H1 (cell line): ENCODE data around the gene MYH7B. TPM values are rescaled to one million over a fixed set of nuclear protein-coding genes. Genes with fewer than 3 reads are reported as not detected.

Experiments used
- CTCF ChIP-seq, 3 experiments: IDR thresholded peaks; 1 replicate in 2 of 3; 2 replicates in 1 of 3; pipeline versions ENCODE4 v1.5.1 to v1.6.1; 2011; ENCODE audit warnings: low read length in 3 of 3, mild to moderate bottlenecking in 3 of 3, inconsistent platforms in 2 of 3, low read depth in 1 of 3, moderate library complexity in 1 of 3; ENCODE audit not compliant: insufficient read depth in 1 of 3; ENCODE audit errors: control extremely low read depth in 1 of 3
- FOSL1 ChIP-seq: IDR thresholded peaks from 2 replicates; pipeline ENCODE4 v1.6.1; 2011; ENCODE audit warnings: mild to moderate bottlenecking, low read depth, low read length, moderate library complexity; ENCODE audit not compliant: insufficient read depth
- MAFK ChIP-seq: IDR thresholded peaks from 2 replicates; pipeline ENCODE4 v1.6.1; 2012; ENCODE audit warnings: low read depth, mild to moderate bottlenecking, improper control_type of control experiment, low read length
- POU5F1 ChIP-seq: IDR thresholded peaks from 2 replicates; pipeline ENCODE4 v1.6.1; 2011; ENCODE audit warnings: low read depth, mild to moderate bottlenecking, low read length, moderate library complexity
- SIRT6 ChIP-seq: IDR thresholded peaks from one replicate; pipeline ENCODE4 v1.7.1; 2012; ENCODE audit warnings: low read length, inconsistent platforms
- polyA plus RNA-seq, 7 experiments: library from polyadenylated mRNA; depleted of rRNA in 3 of 7; stranded (reverse) in 5 of 7; unstranded in 2 of 7; fragments of >200 nt in 5 of 7; fragments of 200-250 nt in 2 of 7; gene quantifications; 1 replicate in 5 of 7; 2 replicates in 1 of 7; 4 replicates in 1 of 7; pipeline versions ENCODE4 v1.2.1 to v1.2.3, GENCODE V29; 2011 to 2013; ENCODE audit warnings: missing spikeins in 2 of 7, mixed read lengths in 2 of 7
- total RNA-seq: library from RNA; stranded (reverse); fragmentation: NEBNext Ultra II Directional; extraction: Animal tissue kit (Norgen Biotek cat#: 25700); gene quantifications from 2 replicates; pipeline ENCODE4 v1.2.1, GENCODE V29; 2021

Gene MYH7B
- total and polyA plus RNA-seq, 2 of the 8 experiments (the other 6 are each of a cell fraction or from before 2014, with no cell fraction given) = 0.15 to 0.30 TPM

DNA sequence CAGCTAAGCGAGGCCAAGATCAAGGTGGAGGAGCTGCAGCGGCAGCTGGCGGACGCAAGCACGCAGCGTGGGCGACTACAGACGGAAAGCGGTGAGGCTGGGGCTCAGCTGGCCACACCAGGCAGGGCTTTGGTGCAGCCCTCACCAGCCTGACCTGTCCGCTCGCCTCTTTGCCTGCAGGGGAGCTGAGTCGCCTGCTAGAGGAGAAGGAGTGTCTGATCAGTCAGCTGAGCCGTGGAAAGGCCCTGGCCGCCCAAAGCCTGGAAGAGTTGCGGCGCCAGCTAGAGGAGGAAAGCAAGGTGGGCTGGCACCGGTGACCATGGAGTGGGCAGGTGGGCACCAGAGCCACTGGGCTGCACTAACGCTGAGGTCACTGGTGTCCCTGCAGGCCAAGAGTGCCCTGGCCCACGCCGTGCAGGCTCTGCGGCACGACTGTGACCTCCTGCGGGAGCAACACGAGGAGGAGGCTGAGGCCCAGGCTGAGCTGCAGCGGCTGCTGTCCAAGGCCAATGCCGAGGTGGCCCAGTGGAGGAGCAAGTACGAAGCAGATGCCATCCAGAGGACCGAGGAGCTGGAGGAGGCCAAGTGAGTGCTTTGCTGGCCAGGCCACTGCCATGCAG lies 42.8 kb downstream of the MYH7B start (continued):
- TF ChIP-seq CTCF (IDR thresholded peaks at IDR 0.05; ENCODE audit: control extremely low read depth in 1 of 3, insufficient read depth in 1 of 3, low read depth in 1 of 3, low read length in 3 of 3) (peak; percentile 71 to 72 (median 72)), SIRT6 (no peak), FOSL1 (no peak), MAFK (no peak), POU5F1 (no peak)
